ENCODE measurements around the gene ADAMTS2.

The ADAMTS2 gene

GRCh38 chr5:179131886-179132585 is 213.2 kb downstream of the ADAMTS2 start:
- DNase-seq: no peak

DNA sequence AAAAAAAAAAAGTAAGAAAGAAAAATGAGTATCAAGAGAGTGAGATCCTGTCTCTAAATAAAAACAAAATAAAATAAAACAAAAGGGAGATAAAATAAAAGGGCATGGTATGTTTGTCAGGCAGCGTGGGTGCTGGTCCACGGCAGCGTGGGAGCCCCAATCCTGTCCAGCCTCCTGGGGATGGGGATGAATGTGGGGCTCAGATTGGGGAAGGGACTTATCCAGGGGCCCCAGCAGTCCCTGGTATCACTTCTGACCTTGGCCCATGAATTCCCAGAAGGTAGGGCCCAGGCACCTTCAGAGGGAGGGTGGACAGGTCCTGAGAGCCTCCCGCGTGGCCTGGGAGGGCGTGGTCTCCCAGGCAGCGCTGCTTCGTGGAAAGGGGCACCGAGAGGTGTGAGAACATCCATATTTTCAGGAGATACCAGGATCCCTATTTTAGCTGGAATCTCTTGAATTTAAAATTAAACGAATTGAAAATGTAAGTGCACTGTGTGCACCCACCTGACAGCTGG is 213.9 kb downstream of the ADAMTS2 start:
- no peak for DNase-seq

DNA sequence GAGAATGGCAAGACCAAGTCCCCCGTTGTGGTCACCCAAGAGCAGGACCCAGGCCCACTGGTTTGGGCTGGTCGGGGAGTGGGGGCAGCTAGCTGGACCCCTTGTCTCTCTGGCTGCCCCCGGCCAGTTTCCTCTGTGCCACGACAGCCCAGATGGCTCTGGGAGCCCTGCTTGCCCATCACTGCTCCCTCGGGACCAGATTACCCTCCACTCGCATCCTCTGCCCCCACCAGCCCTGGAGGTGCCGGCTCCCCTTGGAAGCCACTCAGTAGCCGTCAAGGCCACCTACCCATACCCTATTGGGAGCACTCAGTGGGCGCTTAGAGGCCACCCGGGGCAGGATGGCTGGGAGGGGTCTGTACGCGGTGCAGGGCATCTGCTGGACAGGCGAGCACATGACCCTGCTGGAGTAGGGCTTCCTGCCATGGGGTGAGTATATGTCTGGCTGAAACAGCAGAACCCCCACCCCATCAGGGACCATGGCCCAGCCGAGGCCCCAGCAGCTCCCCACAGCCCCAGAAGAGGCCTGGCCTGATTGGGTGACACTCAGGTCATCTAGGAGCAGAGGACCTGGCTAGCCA is 215.1 kb downstream of the ADAMTS2 start:
- DNase-seq: no peak

- no peak for DNase-seq
These were observed 215.6 kb downstream of the ADAMTS2 start for GRCh38 chr5:179129607-179130071.

DNA sequence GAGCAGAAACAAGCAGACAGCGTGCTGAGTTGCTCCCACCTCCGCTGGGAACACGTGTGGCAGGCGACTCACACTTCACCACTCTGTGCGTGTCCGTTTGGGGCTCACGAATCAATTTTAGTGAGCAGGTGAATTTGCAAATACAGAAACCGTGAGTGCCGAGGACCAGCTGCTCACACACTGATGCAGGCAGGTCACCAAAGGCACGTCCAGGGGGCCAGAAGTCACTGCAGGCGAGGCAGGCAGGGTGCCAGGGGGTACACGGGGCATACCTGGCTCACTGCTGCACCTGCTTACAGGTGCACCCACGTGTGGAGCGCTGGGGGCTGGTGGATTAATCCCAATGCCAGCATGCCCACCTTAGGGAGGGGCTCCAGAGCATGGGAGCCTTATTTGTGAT is 216.3 kb downstream of the ADAMTS2 start:
- no peak for DNase-seq

GRCh38 chr5:179128041-179128365 is 217.3 kb downstream of the ADAMTS2 start:
- no peak for DNase-seq

DNA sequence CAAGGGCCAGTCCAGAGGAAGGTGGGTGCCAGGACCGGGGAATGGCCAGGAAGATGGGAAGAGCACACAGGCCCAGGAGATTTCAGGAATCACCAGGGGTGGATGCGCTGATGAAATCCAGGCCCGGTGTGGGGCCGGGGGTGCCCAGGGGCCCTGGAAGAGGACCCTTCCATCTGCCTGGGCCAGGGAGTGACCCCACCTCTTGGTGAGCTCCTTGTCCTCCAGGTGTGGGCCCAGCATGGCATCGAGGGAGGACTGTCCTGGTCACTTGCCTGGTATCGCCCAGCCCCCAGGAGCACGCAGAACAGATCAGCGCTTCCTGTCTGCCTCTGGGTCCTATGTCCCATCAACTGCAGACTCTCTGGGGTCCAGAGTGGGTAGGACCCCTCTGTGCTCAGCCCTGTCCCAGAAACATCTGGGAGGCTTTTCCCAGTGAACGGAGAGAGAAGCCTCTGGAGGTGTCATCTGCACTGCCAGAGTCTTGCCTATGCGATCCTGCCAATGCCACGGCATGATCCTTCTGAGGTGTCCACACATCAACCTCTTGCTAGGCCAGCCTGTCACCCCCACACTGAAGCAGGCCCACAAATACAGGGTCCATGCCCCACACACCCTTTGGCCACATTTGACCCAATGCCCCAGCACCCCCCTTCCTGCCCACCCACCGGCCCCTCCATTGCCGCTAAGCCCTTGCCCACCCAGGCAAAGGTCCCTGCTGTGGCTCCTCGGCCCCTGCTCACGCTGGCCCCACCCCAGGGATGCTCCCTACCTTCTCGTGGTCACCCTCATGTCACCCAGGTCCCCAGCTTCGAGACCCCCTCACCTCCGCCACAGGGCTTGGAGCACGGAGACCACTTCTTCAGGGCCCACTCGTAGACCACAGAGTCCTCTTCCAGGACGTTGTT is 217.9 kb downstream of the ADAMTS2 start:
- no peak for DNase-seq

DNA sequence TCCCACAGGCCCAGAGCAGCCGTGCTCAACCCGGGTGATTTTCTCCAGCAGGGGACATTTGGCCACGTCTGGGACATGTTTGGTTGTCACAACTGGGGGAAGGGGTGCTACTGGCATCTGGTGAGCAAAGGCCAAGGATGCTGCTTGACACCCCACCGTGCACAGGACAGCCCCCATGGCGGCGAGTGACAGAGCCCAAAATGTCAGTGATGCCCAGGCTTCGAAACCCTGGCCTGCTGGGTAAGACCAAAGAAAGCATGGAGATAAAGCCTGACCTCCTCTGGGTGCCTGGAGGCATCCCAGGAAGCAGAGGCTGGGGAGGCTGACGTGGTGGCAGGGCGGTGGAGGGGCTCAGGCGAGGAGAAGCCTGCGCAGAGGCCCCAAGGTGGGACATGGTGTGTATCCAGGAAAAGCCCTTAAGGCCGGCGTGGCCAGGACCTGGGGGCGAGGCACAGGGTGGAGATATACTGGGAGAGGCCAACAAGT is 218.7 kb downstream of the ADAMTS2 start:
- DNase-seq: no peak

- no peak for DNase-seq
These were observed 219.3 kb downstream of the ADAMTS2 start for GRCh38 chr5:179125789-179126505.

GRCh38 chr5:179124853-179125788 is 220.1 kb downstream of the ADAMTS2 start:
- no peak for DNase-seq

DNA sequence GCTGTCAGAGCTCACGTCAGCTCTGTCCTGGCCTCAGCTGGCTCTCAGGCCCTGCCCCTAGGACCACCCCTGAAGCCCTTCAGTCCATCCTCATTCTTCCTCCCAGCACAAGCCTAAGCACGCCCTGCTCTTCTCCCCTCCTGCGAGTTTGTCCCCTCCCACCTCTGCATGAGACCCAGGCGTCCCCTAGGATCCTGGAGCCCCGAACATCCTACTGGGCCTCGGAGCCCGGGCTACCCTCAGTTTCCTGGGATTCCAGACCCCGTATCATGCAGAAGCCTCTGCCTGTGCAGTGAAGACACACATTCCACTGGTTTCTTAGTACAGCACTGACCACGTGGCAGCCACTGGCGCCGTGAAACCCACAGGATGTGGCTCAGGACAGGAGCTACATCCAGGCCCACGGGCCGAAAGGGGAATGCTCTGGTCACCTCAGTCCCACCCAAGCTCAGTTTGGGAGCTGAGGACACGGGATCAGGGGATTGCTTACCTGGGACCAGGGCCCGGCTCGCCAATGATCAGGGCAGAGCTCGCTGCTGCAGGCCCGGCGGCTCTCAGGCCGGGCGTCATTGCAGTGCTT is 220.9 kb downstream of the ADAMTS2 start:
- DNase-seq: no peak

DNA sequence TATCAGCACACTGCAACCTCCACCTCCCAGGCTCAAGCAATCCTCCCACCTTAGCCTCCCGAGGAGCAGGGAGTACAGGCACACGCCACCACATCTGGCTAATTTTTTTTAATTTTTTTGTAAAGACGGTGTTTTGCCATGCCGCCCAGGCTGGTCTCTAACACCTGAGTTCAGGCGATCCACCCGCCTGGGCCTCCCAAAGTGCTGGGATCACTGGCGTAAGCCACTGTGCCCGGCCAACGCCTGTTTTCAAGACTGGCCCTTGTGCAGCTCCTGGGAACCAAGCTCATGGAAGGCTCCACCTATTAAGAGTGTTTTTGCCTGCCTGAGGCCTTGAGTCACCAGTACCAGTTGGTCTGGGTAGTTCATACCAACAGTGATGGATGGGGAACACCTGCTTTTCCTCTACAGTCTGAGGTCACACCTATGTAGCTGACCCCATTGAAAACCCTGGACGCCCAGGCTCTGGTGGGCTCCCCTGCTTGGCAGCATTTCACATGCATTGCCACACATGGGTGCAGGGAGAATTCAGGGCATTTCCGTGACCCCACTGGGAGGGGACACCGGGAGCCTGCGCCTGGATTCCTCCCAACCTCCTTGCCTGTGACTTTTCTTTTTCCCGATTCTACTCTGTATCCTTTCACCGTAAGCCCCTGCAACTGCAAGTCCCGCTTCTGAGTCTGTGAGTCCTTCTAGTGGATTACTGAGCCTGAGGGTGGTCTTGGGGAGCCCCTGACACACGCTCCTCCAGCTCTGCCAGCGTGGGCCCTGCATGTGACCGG is 221.6 kb downstream of the ADAMTS2 start:
- DNase-seq: no peak

DNA sequence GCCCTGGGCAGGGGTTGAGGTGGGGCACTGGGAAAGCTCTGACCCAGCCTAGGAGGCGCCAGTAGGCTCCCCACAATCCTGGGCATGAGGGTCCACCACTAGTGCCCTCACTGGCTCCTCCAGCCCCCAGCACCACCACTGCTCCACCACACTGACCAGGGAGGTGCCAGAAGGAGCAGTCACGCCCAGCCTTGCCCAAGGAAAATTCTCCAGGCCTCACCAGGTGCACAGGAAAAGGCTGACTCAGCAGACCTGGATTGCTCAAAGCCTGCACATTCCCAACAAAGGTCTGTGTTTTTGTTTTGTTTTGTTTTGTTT is 222.2 kb downstream of the ADAMTS2 start:
- DNase-seq: no peak

DNA sequence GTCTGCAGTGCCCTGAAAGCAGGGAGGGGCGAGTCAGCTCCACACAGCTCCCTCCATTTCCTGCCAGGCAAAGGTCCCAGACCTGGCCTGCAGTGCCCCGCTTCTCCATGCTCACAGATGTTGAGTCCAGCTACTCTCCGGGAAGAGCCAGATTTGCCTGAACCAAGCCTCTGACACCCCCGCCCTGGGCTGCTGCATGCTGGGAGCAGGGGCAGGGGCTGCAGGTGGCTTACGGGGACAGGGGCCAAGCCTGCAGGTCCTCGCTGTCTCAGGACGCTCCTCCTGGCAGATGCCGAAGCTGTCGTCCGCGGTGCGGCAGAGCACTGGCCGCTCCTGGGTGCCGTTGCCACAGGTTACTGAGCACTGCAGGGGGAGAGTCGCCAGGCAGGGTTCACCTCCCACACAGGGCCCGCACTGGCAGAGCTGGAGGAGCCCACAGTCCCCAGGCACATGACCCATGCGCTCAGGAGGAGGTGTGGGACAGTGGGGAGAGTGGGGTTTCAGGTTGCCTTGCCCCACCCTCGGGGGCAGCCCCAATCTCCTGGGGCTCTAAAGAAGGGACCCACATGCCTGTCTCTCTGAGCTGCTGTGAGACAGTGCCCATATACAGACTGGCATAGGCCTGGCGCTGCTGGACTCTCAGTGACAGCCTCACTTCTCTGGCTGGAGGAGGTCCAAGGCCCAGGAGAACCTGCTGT is 222.7 kb downstream of the ADAMTS2 start:
- no peak for DNase-seq

DNA sequence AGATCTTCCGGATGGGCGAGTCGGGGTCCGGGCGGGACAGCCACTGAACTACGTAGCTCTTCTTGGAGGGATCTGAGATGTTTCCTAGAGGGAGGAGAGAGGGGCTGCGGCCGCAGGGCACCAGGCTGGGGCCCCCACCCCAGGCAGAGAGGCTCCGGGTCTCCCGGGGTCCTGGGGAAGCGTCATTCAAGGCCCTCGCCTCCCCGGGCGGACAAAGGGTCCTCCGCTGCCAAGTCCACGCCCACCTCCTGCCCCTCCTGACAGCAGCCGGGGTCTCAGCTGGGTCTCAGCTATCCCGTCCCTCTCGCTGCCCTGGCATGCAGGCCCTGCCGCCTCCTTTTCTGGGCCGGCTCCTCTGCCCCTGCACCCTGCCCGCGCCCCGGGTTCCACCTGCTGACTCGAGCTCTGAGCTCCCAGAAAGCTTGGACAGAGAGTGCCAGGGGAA is 223.6 kb downstream of the ADAMTS2 start:
- no peak for DNase-seq

- no peak for DNase-seq
These were observed 224.2 kb downstream of the ADAMTS2 start for GRCh38 chr5:179120951-179121666.

GRCh38 chr5:179120421-179120861 is 224.8 kb downstream of the ADAMTS2 start:
- no peak for DNase-seq

DNA sequence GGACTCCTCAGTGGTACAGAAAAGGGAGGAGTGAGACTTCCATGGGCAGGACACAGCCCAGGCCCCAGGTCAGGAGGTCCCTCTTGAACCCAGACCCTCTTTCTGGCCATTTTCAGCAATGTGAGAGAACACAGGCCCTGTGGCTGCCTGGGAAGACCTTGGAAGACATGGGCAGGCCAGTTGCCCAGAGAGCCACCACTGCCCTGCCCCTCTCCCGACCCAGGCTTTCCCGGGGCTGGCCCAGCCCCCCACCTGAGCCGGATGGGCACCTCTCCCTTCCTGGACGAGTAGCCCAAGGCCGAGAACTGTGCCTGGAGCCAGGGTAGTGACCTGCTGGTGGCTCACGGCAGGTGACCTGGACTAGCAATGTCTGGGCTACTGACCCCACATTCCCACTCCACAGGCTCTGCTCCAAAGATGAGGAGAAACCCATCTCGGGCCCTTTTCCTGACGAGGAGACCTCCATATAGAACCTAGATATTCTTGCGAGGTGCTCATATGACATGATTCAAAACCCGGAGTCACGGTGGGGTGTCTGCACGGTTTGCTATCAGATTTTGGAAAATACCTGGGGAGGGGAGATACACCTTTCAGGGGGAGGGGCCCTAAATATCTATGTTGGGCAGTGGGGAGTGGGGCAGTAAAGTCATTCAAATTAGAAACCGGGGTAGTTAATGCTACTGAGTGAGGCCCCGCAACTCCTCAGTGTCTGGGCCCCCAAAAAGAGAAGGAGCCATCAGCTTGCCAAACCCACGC is 225.7 kb downstream of the ADAMTS2 start:
- no peak for DNase-seq

Data from NCI-H2107 (cell line).